KBM-7 (cell line): ENCODE results near the gene CNTFR.

Experiments used
- DNase-seq: peaks from one replicate; pipeline ENCODE4 v3.0.0-alpha.2; 2015
- in situ Hi-C: fragments of 300-500 bp; cut with MboI; formaldehyde crosslinking; loops from 2 replicates; pipeline ENCODE4 v1.14.3; 2020; ENCODE audit warnings: low sequenced_read_pairs, low pct_unique_long_range_greater_than_20kb, mixed read lengths

The CNTFR gene

GRCh38 chr9:34577400-34578240, 11.9 kb downstream of the CNTFR start:
- in situ Hi-C loops, result loop anchor here (25.0 kb wide), 1 partner anchor 165 kb away; no protein-coding TSS in a partner anchor
- DNase-seq, result no peak

DNA sequence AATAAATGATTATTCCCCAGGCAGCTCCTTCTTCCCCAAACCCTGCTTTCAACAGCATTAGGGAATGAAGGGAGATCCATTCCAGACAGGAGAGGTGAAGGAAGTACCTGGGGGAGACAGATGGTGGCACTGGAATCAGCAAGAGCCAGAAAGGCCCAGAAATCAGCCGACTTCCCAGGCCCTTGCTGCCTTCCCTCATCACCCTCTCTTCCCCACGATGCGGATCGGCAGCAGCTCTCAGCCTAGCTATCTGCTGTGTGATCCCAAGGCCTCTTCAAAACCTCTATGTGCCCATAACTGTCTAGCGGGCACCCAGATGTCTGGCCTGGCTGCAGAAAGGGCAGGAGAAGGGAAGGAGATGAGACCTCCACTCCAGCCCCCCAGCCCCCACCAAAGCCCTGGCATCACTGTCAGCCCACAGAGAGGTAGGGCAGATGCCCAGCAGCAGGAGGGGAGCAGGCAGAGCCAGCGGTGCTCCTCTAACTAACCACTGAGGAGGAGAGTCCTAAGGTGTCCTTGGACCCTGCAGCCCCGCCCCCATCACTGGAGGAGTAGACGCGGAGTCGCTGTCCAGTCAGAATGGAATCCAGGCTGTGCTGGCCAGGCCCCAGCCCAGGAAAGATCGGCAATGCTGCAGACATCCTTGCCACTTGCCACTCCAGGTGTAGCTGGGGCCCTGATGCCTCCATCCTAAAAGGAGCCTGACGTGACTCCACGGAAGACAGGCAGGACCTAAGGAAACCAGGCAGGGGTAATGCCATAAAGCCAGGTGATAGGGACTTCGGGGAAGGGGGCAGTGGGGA, 12.7 kb downstream of the CNTFR start:
- no peak for DNase-seq
- in situ Hi-C loops, result loop anchor here (25.0 kb wide), 1 partner anchor 164 kb away; no protein-coding TSS in a partner anchor

- DNase-seq, result no peak
- in situ Hi-C loops, result loop anchor here (25.0 kb wide), 1 partner anchor 164 kb away; no protein-coding TSS in a partner anchor
These were observed 13.5 kb downstream of the CNTFR start for GRCh38 chr9:34575862-34576596.

DNA sequence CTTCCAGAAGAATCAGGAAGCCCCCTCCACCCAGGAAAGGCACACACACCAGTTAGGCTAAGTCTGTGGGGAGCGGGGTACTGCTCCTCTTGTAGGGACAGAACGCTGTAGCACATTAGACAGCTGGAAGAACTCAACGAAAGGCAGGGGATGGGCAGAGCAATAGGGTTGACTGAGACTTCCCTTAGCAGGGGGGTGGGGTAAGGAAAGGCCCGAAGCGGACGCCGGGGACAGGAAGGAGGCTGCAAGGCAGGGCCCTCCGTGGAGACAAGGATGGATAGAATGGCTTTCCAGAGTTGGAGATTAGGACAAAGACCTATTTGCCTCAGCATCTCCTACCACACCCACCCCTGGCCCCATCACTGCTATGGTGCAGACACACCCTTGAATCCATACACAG, 14.3 kb downstream of the CNTFR start:
- in situ Hi-C loops, result loop anchor here (25.0 kb wide), 1 partner anchor 163 kb away; no protein-coding TSS in a partner anchor
- no peak for DNase-seq

DNA sequence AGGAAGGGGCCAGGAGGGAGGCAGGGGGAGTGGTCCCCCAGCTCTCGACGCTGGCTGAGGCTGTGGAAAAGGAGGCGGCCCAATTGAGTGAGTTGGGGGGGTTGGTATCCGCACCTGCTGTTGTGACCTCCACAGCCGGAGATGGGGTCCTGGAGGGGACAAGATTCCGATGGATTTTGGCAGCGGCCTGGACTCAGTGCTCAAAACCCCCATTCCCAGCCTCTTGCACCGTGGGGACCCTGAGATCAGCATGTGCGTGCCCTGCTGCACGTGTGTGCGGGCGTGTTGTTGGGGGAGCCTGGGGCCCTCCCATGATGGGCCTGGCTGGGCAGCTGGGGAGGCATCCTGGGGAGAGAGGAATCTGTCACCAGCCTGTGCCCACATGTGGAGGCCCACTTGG, 15.0 kb downstream of the CNTFR start:
- DNase-seq, result no peak
- in situ Hi-C loops, result no loop called here

DNA sequence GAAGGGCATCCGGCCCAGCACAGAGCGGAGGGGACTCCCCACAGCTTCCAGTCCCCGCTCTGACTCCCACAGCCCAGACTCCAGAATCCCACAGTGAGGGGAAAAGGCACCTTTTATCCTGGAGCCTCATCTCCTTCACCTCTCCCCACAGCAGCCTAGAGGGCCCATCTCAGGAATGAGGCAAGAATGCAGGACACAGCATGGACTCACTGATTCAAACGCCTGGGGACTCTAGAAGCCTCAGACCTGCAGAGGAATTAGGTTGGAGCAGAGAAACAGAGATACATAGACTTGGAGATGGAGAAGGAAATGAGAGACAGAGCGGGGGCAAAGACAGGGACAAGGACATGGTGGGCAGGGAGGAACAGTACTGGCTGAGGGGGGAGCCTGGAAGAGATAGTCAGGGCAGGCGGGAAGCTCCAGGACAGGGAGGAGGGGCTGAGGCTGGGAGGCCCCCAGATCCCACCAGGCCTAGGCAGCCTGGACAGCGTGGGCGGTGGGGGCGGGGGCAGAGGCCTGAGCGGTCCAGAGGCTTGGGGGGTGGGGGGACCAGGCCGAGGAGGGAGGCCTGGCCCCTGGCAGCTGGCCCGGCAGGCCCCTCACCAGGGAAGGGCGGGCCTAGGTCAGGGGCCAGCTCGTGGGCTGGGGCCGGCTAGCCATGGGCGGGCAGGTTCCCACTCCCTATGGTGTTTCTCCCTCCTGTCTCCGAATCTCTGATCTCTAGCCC, 15.8 kb downstream of the CNTFR start:
- DNase-seq, result no peak
- in situ Hi-C loops, result no loop called here

DNA sequence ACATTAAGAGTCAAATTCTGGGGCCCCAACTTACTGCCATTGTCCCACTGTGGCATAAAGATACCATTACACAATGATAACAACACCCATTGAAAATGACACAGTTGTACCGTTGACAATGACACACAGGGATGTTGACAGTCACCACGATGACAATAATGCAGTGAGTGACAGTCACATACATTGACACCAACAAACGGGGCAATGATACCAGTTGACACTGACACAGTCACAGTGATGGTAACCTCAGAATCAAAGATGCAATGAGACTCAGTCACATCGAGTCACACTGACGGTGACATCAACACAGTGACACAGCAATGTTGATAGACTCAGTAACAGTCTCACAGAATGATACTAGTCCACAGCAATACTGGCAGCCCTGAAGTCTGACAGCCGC, 16.9 kb downstream of the CNTFR start:
- no peak for DNase-seq
- in situ Hi-C loops, result no loop called here

GRCh38 chr9:34572092-34572491, 17.4 kb downstream of the CNTFR start:
- DNase-seq, result no peak
- in situ Hi-C loops, result no loop called here

GRCh38 chr9:34571481-34571810, 18.1 kb downstream of the CNTFR start:
- in situ Hi-C loops, result no loop called here
- no peak for DNase-seq

GRCh38 chr9:34570809-34571480, 18.6 kb downstream of the CNTFR start:
- no peak for DNase-seq
- in situ Hi-C loops, result no loop called here

DNA sequence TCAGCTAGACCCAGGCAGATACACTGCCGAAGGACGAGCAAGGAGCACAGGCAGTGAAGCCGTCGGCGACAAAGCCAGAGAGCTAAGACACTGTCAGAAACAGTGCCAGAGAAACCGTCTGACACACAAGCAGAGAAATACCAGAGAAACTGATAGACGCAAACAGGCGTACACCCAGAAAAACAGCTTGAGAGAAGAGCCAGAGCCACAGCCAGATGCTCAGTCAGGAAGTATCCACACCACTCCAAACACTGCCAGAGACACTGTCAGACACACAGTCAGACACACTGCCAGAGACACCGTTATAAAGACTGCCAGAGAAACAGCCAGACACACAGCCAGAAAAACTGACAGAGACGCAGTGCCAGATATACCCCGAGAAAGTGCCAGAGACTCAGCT, 19.1 kb downstream of the CNTFR start:
- in situ Hi-C loops, result no loop called here
- no peak for DNase-seq

DNA sequence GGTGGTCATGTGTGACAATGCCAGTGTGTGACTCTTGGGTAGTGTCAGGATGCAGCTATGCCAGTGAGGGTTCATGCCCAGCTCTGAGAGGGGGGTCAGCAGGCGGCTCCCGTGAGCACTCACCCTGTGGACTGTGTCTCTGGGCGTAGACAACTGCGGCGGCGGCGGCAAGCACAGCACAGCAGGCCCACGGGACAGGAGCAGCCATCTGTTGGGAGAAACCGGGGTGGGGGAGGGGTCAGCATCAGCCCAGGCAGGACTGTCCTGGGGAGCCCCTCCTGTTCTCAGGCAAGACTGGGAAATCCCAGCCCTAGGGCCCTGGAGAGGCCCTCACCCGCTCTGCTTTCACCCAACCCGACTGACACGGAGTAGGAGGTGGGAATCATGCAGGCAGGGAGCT, 20.8 kb downstream of the CNTFR start:
- no peak for DNase-seq
- in situ Hi-C loops, result no loop called here

DNA sequence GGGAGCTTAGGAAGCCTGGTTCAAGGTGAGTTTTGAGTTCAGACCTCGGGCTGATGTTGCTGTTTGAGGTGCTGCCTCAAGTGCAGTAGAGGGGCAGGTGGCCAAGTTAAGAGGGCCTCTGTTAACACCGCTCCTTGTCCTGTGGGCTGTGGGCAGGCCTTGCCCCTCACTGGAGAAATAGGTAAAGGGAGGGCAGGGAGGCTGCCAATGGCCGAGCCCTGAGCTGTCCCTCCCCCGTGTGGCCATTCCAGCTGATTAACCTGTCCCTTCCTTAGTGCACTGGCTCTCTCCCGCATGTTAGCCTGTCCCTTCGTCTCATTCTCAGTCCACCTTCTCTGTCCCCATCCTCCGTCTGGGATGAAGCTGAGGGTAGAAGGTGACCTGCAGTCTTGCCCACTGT, 21.4 kb downstream of the CNTFR start:
- no peak for DNase-seq
- in situ Hi-C loops, result no loop called here

GRCh38 chr9:34566972-34567371, 22.6 kb downstream of the CNTFR start:
- DNase-seq, result no peak
- in situ Hi-C loops, result no loop called here

- no peak for DNase-seq
- in situ Hi-C loops, result no loop called here
These were observed 23.2 kb downstream of the CNTFR start for GRCh38 chr9:34566322-34566721.

GRCh38 chr9:34565856-34566255, 23.7 kb downstream of the CNTFR start:
- in situ Hi-C loops, result no loop called here
- no peak for DNase-seq

- in situ Hi-C loops, result no loop called here
- no peak for DNase-seq
These were observed 24.9 kb downstream of the CNTFR start for GRCh38 chr9:34564617-34565016.

DNA sequence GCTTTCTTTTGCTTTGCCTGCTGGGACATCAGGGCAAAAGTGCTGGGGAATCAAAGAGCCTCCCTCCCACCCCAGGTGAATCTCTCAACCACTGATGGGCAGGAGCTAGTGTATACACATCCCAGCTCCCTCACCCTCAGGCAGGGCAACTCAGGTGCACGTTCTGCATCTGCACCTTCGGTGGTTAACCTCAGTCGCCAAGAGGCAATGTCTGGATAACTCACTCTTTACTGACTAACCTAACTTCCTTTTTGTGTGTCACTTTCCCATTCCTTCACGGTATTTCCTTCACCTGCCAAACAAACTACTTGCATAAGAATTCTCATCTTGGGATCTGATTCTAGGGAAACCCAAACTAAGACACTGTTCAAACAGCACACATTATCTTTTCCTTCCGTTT, 26.3 kb downstream of the CNTFR start:
- in situ Hi-C loops, result no loop called here

More for the DNA sequence above, 26.3 kb downstream of the CNTFR start:
- no peak for DNase-seq
